GM08714 (cell line): Measurements from ENCODE around the gene SHQ1.
A peak's percentile ranks its signal among the peaks of the same experiment; 100 is the strongest.

Source experiments
- H3K4me3 ChIP-seq: fragments of 200-500 bp; sonication (Bioruptor generic); 2 replicates; pipeline ENCODE4 v1.5.1; 2014; ENCODE audit warnings: mild to moderate bottlenecking, low read length, inconsistent platforms
- ZNF274 ChIP-seq: IDR thresholded peaks from 2 replicates; pipeline ENCODE4 v1.6.1; 2012; ENCODE audit warnings: mild to moderate bottlenecking, low read depth, low read length

The SHQ1 gene

DNA sequence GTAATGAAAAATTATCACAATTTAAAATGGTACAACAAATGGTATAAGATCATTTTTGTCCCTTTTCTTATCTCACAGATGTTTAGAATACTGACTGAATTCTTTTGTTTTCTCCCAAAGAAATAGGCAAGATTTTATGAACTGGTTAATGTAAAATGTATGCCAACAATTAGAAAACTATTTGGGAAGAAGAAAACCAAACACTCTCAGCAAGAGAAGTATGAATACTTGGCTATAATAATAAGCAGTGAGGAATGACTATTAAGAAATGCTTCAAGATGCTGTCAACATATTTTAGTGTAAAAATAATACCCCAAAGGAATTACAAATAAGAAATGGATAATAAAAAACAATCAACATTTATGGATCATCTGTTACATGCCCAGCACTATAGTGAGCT, 18.5 kb downstream of the SHQ1 start:
- no peak for TF ChIP-seq ZNF274
- no peak overlapping the region for H3K4me3 ChIP-seq

DNA sequence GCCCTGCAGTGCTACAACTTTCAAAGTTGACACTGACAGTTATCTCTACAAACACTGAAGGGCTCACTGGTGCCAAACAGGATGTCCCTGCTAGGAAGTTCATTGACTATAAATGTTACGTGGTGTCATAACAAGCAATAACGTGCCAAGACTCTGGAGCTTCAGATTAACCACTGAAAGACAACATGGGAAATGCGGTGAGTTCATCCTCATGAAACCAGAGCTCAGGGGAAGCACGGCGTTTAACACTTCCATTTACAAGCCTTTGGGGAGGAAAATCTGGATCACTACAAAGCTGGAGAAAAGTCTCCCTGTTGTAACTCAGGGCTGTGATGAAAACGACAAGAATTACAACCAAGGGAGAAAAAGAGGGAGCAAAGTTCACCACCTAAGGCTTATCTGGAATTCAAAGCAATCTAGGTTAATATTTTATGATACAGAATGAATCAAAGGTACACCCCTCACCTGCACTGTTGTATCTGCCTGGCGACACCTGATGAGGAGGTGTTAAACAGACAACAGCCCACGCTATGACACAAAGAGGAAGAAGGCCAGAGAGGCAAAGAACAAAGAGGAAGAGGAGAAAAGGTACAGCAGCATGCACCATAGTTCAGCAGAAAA, 27.0 kb downstream of the SHQ1 start:
- H3K4me3 ChIP-seq: peak overlapping the region; percentile 34; the same call in 1 of the 2 replicates
- TF ChIP-seq ZNF274: no peak

DNA sequence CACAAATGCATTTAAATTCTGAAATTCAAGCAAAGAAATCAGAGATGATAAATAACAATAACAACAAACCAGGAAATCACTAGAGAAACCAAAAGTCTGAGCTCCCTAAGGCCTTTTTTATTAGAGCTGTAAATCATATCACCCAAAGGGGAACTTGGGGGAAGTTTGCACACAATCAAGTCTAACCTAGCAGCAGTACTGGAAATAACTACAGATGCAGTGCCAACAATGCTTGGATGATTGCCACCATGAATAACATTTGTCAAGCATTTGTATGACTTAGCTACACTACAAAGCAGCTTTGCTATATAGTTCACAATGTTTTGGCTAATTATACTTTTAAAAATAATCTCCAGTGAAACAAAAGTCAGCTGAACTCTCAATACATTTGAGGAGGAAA, 27.8 kb downstream of the SHQ1 start:
- no peak overlapping the region for H3K4me3 ChIP-seq
- TF ChIP-seq ZNF274: no peak

GRCh38 chr3:72818905-72819304, 29.3 kb downstream of the SHQ1 start:
- no peak for TF ChIP-seq ZNF274
- no peak overlapping the region for H3K4me3 ChIP-seq

DNA sequence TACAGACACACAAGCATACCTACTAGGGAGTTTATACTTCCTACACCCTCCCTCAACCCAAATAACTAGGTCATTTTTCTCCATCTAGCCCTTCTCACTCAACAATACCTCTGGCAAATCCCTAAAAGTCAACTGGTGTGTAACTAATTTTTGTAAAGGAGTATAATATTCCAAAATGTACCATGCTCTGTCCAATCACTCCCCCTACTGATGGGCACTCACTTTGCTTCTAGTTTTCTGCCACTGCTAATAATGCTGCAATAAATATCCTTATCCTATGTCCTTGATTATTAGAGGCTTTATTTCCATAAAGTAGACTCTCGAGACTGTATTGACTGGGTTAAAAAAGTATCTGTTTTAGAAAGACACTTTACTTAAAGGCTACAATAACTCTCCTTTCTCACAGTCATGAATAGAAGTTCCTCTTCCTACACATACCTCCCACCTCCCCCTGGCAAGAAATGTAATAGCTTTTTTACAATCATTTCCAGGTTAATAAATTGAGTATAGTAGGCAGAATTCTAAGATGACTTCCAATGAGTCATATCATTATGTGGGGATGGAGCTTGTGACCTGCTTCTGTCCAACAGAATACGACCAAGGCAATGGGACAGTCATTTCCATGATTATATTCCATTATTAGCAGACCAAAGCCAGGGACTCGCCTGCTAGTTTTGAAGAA, 30.0 kb downstream of the SHQ1 start:
- no peak overlapping the region for H3K4me3 ChIP-seq
- no peak for TF ChIP-seq ZNF274

GRCh38 chr3:72816862-72817355, 31.3 kb downstream of the SHQ1 start:
- no peak for TF ChIP-seq ZNF274
- H3K4me3 ChIP-seq: no peak overlapping the region

- H3K4me3 ChIP-seq: no peak overlapping the region
- TF ChIP-seq ZNF274: no peak
Observed at GRCh38 chr3:72814308-72814707, 33.9 kb downstream of the SHQ1 start.

DNA sequence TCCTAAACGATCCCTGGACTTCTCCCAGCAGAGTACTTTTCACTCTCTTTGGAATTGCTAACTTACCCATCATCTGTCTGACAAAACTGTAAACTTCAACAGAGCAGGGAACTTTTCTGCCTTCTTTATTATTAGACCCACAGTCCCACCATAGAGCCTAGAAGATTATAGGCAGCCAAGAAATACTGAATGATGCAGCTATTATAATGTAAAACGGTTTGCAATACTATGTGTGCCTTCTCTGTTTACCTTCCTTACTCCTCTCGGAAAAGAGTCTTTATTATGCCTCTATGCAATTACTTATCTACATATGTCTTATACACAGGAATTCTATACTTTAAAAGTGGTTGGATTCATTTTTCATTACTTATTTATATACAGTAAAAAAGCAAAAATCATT, 36.0 kb downstream of the SHQ1 start:
- H3K4me3 ChIP-seq: no peak overlapping the region
- TF ChIP-seq ZNF274: no peak

- no peak for TF ChIP-seq ZNF274
- no peak overlapping the region for H3K4me3 ChIP-seq
Observed at GRCh38 chr3:72811571-72811970, 36.7 kb downstream of the SHQ1 start.

GRCh38 chr3:72810659-72811434, 37.4 kb downstream of the SHQ1 start:
- TF ChIP-seq ZNF274: no peak
- no peak overlapping the region for H3K4me3 ChIP-seq

DNA sequence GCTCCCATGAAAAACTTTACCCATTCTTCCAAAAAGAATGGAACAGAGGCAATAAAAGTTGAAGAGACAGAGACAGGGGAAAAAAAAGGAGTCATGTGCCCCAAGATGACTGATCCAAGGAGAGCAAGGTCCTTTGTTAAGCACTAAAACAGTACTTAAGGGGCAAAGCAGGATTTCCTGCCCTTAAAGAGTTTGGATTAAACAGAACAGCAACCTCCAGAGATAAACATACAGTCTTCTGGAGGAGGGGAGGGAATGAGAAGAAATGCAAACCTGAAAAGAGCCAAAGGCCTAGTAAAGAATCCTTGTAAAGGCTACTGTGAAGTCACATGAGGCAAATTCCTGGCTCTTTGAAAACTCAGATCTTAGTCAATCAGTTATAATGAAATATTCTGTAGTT, 38.2 kb downstream of the SHQ1 start:
- no peak for TF ChIP-seq ZNF274
- H3K4me3 ChIP-seq: no peak overlapping the region

DNA sequence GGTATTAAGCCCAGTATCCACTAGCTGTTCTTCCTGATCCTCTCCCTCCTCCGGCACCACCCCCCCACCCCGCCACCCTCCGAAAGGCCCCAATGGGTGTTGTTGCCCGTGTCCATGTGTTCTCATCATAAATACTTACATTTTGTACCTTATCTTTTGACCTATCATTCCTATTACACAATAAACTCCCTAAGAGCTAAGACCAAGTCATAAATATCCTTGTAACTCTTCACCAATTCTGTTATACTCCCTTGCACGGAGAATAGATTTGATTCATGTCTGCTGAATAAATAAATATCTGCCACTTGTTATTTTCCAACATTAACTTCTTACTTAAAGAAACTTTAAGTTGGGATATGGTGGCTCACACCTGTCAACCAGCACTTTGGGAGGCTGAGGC, 43.9 kb downstream of the SHQ1 start:
- no peak for TF ChIP-seq ZNF274
- no peak overlapping the region for H3K4me3 ChIP-seq

- no peak for TF ChIP-seq ZNF274
- no peak overlapping the region for H3K4me3 ChIP-seq
Observed at GRCh38 chr3:72803573-72803972, 44.7 kb downstream of the SHQ1 start.

GRCh38 chr3:72802001-72802400, 46.2 kb downstream of the SHQ1 start:
- H3K4me3 ChIP-seq: no peak overlapping the region
- TF ChIP-seq ZNF274: no peak

DNA sequence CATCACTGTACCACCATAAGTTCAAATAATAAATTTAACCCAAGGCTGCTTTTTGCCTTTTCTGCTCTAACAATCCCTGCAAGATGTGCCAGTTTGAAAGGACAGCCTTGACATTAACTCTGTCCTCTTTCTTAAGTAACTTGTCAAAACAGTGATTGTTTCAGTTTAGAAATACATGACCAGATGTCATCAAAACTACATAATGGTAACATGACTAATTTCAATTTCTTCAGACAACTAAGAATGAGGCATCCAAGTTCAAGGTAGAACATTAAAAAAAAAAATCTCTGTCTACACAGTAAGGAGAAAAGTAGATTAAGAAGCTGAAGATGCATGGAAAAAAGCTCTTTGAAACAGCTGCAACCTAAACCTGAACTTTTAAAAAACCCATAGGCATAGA, 47.4 kb downstream of the SHQ1 start:
- TF ChIP-seq ZNF274: no peak
- no peak overlapping the region for H3K4me3 ChIP-seq
